ENCODE data around the gene PCSK1.

DNA sequence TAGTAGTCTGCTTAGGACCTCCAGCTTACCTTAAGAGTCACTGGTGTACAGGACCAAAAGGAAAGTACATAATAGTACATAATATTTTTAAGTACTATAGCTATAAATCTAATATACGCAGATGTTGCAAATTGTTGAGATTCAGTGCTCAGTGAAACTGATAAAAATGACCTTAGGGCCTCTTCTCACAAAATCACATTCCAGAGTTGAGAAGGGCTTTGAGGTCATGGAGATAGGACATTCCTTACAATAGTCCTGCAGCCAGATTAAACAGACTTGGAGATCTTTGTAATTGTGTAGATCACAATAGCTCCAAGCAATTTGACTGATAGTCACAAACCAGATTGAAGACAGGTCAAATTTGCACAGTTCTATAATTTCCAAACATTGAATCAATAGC is 37.7 kb upstream of the PCSK1 start:
- TF ChIP-seq TAF1 (IDR thresholded peaks at IDR 0.05; ENCODE audit: borderline replicate concordance, insufficient read depth, low read length) (no peak), SIN3A (IDR thresholded peaks at IDR 0.05; ENCODE audit: borderline replicate concordance, insufficient read depth, low read length) (no peak), REST (IDR thresholded peaks at IDR 0.05; ENCODE audit: insufficient read depth in 1 of 2, low read depth in 2 of 2, low read length in 2 of 2) (no peak)
